NCI-H2171 treated with DMSO at 0.1 percent for 48 hours (cell line): ENCODE results near the gene TBX4.
"Not testable (repeated sequence)": the region's sequence is repeated elsewhere in the genome, so short reads cannot be mapped to it uniquely, and the experiment has no call there.

Experiments used
- DNase-seq: peaks from one replicate; lab custom pipeline; 2025; lab: John Stamatoyannopoulos, UW

Gene TBX4

GRCh38 chr17:61524319-61524718 is 72.1 kb downstream of the TBX4 start:
- no peak for DNase-seq

GRCh38 chr17:61527441-61527840 is 75.2 kb downstream of the TBX4 start:
- not testable (repeated sequence) for DNase-seq

GRCh38 chr17:61528171-61528570 is 75.9 kb downstream of the TBX4 start:
- DNase-seq = no peak

GRCh38 chr17:61531223-61531622 is 79.0 kb downstream of the TBX4 start:
- DNase-seq = no peak

GRCh38 chr17:61532826-61533225 is 80.6 kb downstream of the TBX4 start:
- DNase-seq = no peak

- no peak for DNase-seq
Observed at GRCh38 chr17:61533797-61534196, 81.6 kb downstream of the TBX4 start.

GRCh38 chr17:61534414-61534813 is 82.2 kb downstream of the TBX4 start:
- DNase-seq = no peak
